HAP-1 (cell line): ENCODE measurements around the gene LYAR.
"Not testable (repeated sequence)": the region's sequence is repeated elsewhere in the genome, so short reads cannot be mapped to it uniquely, and the experiment has no call there.

Experiments
- DNase-seq, 2 experiments: peaks; one replicate each; pipeline ENCODE4 v3.0.0-alpha.2; 2016 to 2020; ENCODE audit warnings: low spot score in 2 of 2
- H3K27me3 ChIP-seq: fragments of 250-450 bp; sonication (Bioruptor Pico); 2 replicates; pipeline ENCODE4 v1.5.1; 2020; ENCODE audit warnings: low read depth, mild to moderate bottlenecking, moderate library complexity
- H3K36me3 ChIP-seq: fragments of 250-450 bp; sonication (Bioruptor Pico); replicated peaks from 2 replicates; pipeline ENCODE4 v1.5.1; 2020; ENCODE audit warnings: mild to moderate bottlenecking
- H3K4me1 ChIP-seq: fragments of 250-450 bp; sonication (Bioruptor Pico); 2 replicates; pipeline ENCODE4 v1.5.1; 2020; ENCODE audit warnings: mild to moderate bottlenecking
- H3K4me3 ChIP-seq: fragments of 250-450 bp; sonication (Bioruptor Pico); 2 replicates; pipeline ENCODE4 v1.5.1; 2020; ENCODE audit warnings: mild to moderate bottlenecking, moderate library complexity
- H3K9me3 ChIP-seq: fragments of 250-450 bp; sonication (Bioruptor Pico); 2 replicates; pipeline ENCODE4 v1.5.1; 2020; ENCODE audit warnings: mild to moderate bottlenecking, moderate library complexity
- in situ Hi-C: fragments of 300-500 bp; cut with MboI; formaldehyde crosslinking; loops from 3 replicates; pipeline ENCODE4 v1.14.3; 2020; ENCODE audit warnings: low sequenced_read_pairs, inconsistent platforms, mixed read lengths

LYAR gene

DNA sequence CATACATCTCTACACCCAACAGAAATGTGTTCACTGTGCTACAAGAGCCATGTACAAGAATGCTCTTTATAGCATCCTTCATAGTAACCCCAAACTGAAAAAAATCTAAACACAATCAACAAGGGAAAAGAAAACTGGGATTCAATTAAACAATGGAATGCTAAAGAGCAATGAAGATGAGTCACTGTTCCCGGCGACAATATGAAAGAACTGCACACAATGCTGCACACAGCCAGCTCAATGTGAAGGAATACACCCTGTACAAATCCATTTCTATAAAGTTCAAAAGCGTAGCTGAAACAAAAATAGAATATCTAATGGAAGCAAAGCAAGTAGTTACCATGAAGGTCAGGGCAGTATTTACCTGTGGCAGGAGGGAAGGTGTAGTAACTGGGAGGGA lies 50.4 kb downstream of the LYAR start:
- H3K36me3 ChIP-seq = peaks cover 54% of the 10 kb centered on the region
- H3K4me1 ChIP-seq, H3K4me3 ChIP-seq, H3K27me3 ChIP-seq, DNase-seq, H3K9me3 ChIP-seq, in situ Hi-C loops: not testable (repeated sequence)

DNA sequence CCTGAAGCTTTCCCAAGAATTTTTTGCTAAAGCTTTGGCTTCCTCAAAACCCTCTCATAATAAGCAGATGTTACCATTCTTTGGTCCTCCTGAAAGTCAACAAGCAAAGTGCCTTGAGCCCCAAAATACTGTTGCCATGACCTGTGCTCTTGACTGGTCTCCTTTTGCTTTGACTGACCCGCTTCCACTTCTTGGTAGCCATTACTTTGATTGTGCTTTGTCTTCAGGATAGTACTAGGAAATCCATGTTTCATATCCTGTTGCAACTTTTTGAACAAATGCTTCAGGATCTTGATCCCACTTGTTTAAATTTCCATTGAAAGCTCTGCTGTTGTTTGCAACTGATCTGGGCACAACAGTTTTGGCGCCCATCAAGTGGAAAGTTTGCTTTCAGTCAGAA lies 56.3 kb downstream of the LYAR start:
- in situ Hi-C loops = no loop called here
- H3K36me3 ChIP-seq = peaks cover 10% of the 10 kb centered on the region; the same call in 1 of the 2 replicates
- no peaks in the 10 kb centered on the region for H3K9me3 ChIP-seq
- H3K27me3 ChIP-seq = peaks cover 8% of the 10 kb centered on the region
- H3K4me3 ChIP-seq = no peak overlapping the region
- H3K4me1 ChIP-seq = no peaks in the 10 kb centered on the region
- no peak for DNase-seq

DNA sequence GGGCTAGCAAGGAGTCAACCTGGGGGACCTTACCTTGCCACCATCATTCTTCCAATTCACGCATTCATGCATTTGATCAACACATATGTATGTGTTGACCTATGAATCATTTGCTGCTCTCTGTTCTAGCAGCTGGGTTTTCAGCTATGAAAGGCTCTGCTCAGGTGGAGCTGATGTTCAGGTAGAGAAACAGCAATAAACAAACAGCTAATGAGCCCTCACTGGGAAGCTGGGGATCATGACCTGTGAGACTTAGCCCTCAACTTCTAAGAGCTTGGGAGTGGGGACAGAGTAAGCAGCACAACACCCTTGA lies 61.6 kb downstream of the LYAR start:
- Histone ChIP-seq H3K4me1 (no peaks in the 10 kb centered on the region), H3K4me3 (no peak overlapping the region), H3K9me3 (no peaks in the 10 kb centered on the region), H3K36me3 (no peaks in the 10 kb centered on the region), H3K27me3 (peaks cover 19% of the 10 kb centered on the region)
- no peak for DNase-seq
- in situ Hi-C loops = no loop called here

GRCh38 chr4:4227510-4228355 lies 62.2 kb downstream of the LYAR start:
- H3K4me3 ChIP-seq = no peak overlapping the region
- H3K9me3 ChIP-seq = no peaks in the 10 kb centered on the region
- peaks cover 22% of the 10 kb centered on the region for H3K27me3 ChIP-seq
- no peaks in the 10 kb centered on the region for H3K36me3 ChIP-seq
- in situ Hi-C loops = no loop called here
- H3K4me1 ChIP-seq = no peaks in the 10 kb centered on the region
- DNase-seq = no peak

- Histone ChIP-seq H3K4me1 (no peaks in the 10 kb centered on the region), H3K36me3 (no peaks in the 10 kb centered on the region), H3K27me3 (peaks cover 22% of the 10 kb centered on the region), H3K9me3 (no peaks in the 10 kb centered on the region), H3K4me3 (no peak within 1 kb of the TSS)
- no peak for DNase-seq
- in situ Hi-C loops = no loop called here
These were observed 63.1 kb downstream of the LYAR start, which contains the start of gene OTOP1 for GRCh38 chr4:4226606-4227438. Gene OTOP1 (minus strand): TSS chr4:4226929. CDS start chr4:4226864, 65 bp downstream.

DNA sequence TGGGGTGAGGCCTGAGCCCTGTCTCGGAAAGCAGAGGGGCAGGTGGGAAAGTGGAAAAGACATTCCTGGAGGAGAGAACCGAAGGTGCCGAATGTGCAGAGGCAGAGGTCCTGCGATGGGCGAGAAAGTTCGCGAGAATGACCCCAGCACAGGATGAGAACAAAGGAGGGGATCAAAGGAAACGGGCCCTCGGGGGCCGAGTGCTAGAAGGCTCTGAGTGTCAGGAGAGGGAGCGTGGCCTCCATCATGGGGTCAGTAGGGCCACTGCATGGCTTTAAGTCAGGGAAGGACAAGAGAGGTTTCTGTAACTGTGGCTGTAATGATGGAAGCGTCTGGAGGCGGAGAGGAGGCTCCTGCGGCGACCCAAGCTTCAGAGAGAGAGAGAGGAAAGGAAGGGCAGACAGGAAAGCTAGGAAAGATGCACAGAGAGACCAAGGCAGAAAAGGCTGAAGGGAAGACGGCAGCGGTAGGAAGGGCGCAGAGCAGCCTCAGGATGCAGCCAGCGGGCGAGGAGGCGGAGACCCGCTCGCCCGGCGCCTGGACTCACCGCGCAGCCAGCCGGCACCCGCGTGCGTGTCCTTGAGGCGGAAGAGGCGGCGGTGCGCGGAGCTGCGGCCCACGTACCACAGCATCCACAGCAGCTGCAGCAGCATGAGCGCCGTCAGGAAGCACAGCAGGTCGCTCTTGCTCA lies 63.9 kb downstream of the LYAR start:
- no peaks in the 10 kb centered on the region for H3K36me3 ChIP-seq
- H3K9me3 ChIP-seq = no peaks in the 10 kb centered on the region
- DNase-seq = no peak
- peaks cover 22% of the 10 kb centered on the region for H3K27me3 ChIP-seq
- in situ Hi-C loops = no loop called here
- no peak overlapping the region for H3K4me3 ChIP-seq
- H3K4me1 ChIP-seq = no peaks in the 10 kb centered on the region
